ENCODE measurements around the gene MIEF1. TPM values are rescaled to one million over a fixed set of nuclear protein-coding genes. Genes with fewer than 3 reads are reported as not detected.
A peak's percentile ranks its signal among the peaks of the same experiment; 100 is the strongest.

Gene MIEF1
- total and polyA plus RNA-seq, 8 donors: 16.1 to 28.5 (median 25.4) TPM

DNA sequence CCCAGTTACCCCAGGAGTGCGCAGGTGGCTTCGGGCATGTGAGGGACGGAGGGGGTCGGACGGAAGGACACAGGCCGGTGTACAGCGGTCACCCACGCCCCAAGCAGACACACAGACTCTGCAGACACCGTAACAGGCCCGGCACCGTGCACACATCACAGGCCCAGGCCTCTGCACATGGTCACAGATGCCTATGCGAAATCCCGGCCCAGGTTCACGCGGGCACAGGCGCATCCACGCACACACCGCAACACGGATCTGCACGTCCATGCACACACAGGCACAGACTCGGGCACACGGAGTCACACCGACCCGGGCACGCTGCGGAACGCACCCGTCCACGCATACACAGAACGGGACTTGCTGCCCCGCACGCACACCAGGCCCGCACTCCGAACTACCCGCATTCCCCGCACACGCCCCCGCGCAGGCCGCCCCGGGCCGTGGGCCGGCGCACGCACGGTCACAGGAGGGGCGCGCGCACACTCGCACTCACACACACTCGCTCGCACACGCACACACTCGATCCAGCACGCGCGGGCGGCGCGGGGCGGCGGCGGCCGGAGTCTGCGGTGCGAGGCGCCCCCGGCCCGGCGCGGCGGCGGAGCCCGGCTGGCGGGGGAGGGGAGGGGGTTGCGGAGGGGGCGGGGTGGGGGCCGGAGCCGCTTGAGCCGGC, 45.4 kb upstream of the MIEF1 start, which contains the start of gene MGAT3:
Gene MGAT3, plus strand, starts transcription at position 491 of the 676 bp plus-strand sequence. CDS start 30,336 bp downstream, outside the sequence.
- Histone ChIP-seq H3K27me3 (peaks cover 14 to 54% of the 10 kb centered on the region in 2 donors), H3K4me1 (peaks cover 3 to 13% of the 10 kb centered on the region in 2 donors), H3K27ac (peak within 1 kb of the TSS in 1 of 2 donors; percentile 13), H3K4me3 (peak within 1 kb of the TSS; percentile 22 to 37), H3K36me3 (no peaks in the 10 kb centered on the region), H3K9me3 (no peaks in the 10 kb centered on the region)
- ATAC-seq: no peak
- TF ChIP-seq CTCF (IDR thresholded peaks at IDR 0.05): no peak
- no peak for DNase-seq
- intact Hi-C loops (cut with DNase I): no loop called here

DNA sequence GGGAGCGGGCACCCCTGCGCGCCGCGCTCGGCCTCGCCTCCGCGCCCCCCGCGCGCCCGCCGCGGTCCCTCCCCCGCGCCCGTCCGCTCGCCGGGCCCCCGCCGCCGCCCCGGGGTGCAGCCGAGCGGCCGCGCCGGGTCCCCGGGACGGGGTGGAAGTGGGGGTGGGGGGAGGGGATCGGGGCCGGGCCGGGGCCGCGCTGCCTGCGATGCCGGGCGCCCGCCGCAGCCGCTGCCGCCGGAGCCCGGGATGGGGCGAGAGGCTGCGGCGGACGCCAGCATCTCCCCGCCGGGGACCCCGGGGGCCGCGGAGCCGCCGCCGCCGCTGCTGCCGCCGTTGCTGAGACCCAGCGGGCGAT, 44.9 kb upstream of the MIEF1 start:
- Histone ChIP-seq H3K9me3 (no peaks in the 10 kb centered on the region), H3K4me3 (peak overlapping the region; percentile 22 to 37), H3K36me3 (no peaks in the 10 kb centered on the region), H3K27me3 (peaks cover 14 to 54% of the 10 kb centered on the region in 2 donors), H3K27ac (no peak overlapping the region), H3K4me1 (peaks cover 3 to 15% of the 10 kb centered on the region in 2 donors)
- intact Hi-C loops (cut with DNase I): no loop called here
- TF ChIP-seq CTCF (IDR thresholded peaks at IDR 0.05): no peak
- ATAC-seq (no peak), DNase-seq (no peak)

DNA sequence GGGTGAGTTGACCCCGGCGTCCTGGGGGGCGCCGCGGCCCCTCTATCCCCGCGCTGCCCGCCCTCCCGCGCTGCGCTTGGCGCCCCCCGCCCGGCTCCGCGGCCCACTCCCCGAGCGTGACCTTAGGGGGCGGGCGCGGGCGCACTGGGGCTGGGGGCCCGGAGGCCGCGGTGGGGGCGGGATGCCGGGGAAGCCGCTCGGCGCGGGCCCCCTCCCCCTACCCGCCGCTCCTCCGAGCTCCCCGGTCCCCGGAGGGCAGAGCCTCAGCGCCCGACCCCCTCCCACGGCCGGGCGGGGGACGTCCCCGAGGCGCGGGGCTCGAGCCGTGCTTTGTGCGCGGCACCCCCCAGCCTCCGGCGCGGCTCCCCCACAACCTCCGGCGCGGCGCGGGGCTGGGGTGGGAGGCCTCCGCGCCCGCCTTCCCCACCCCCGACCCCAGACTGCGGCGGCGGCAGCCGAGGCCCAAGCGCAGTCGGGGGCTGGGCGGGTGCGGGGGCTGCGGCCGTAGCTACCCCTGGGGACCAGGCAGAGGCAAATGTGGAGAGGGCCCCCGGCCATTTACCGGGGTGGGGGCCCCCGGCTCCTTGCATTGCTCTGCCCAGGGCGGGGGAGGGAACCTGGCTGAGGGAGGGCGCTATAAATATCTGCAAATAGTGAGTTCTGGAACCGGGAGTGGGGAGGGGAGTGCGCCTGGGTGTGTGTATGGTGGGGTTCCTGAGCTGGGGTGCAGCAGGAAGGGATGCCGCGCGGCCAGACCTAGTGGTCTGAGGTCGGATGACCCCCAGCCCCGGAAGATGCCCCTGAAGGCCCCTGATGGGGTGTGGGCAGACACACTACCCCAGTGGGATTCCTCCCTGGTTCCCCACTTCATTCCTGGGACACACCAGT, 44.3 kb upstream of the MIEF1 start:
- TF ChIP-seq CTCF (IDR thresholded peaks at IDR 0.05): no peak
- peak overlapping the region in 1 of 2 donors; percentile 13 for H3K27ac ChIP-seq

GRCh38 chr22:39458444-39459083, 43.5 kb upstream of the MIEF1 start:
- intact Hi-C loops (cut with DNase I): no loop called here
- TF ChIP-seq CTCF (IDR thresholded peaks at IDR 0.05): no peak
- DNase-seq (no peak), ATAC-seq (no peak)
- Histone ChIP-seq H3K27me3 (peaks cover 14 to 54% of the 10 kb centered on the region in 2 donors), H3K36me3 (no peaks in the 10 kb centered on the region), H3K27ac (no peak overlapping the region), H3K4me1 (peaks cover 3 to 20% of the 10 kb centered on the region in 2 donors), H3K4me3 (peak overlapping the region in 1 of 2 donors; percentile 37), H3K9me3 (no peaks in the 10 kb centered on the region)

More for the DNA sequence above, 44.3 kb upstream of the MIEF1 start:
- H3K9me3 ChIP-seq: no peaks in the 10 kb centered on the region
- intact Hi-C loops (cut with DNase I): no loop called here
- H3K4me3 ChIP-seq: peak overlapping the region; percentile 22 to 37
- H3K4me1 ChIP-seq: peaks cover 3 to 18% of the 10 kb centered on the region in 2 donors
- ATAC-seq (no peak), DNase-seq (no peak)
- H3K36me3 ChIP-seq: no peaks in the 10 kb centered on the region
- H3K27me3 ChIP-seq: peaks cover 14 to 54% of the 10 kb centered on the region in 2 donors
